HepG2 (cell line): ENCODE data around the gene RABGAP1L.

Experiments used
- CREB1 ChIP-seq, 2 experiments: fragments of 450-650 bp in 1 of 2; IDR thresholded peaks; 2 replicates each; pipeline ENCODE4 v1.6.1; 2016 to 2017; ENCODE audit warnings: control low read depth in 1 of 2, mild to moderate bottlenecking in 1 of 2, missing compliant biosample characterization in 1 of 2, missing genetic modification characterization in 1 of 2
- LCORL ChIP-seq, 2 experiments: fragments of 450-650 bp in 1 of 2; sonication (generic) in 1 of 2; formaldehyde crosslinking in 1 of 2; IDR thresholded peaks; 2 replicates each; pipeline versions ENCODE4 v1.5.0 to v1.6.1; 2017 to 2020; ENCODE audit warnings: antibody characterized with exemption in 1 of 2, missing genetic modification reagents in 1 of 2
- SRF ChIP-seq: IDR thresholded peaks from 2 replicates; pipeline ENCODE4 v1.6.1; 2011; ENCODE audit warnings: mild to moderate bottlenecking, low read depth, low read length, moderate library complexity

GRCh38 chr1:174996476-174996875 is 837.2 kb downstream of the RABGAP1L start:
- TF ChIP-seq SRF (no peak), CREB1 (IDR thresholded peaks at IDR 0.05) (no peak), CREB1 (CRISPR knock-in tag; IDR thresholded peaks at IDR 0.05) (no peak), LCORL (IDR thresholded peaks at IDR 0.05) (no peak), LCORL (CRISPR knock-in tag; IDR thresholded peaks at IDR 0.05) (no peak)
